Measurements from ENCODE around the gene SLC25A18. TPM values are rescaled to one million over a fixed set of nuclear protein-coding genes. Genes with fewer than 3 reads are reported as not detected.
"Not testable (repeated sequence)": the region's sequence is repeated elsewhere in the genome, so short reads cannot be mapped to it uniquely, and the experiment has no call there.

Gene SLC25A18
- total RNA-seq (2014; rRNA removed; shearing (Covaris generic)): 0.09 TPM in 1 of 2 replicates, not detected in the other

- no peak for DNase-seq (ENCODE audit: low spot score)
Observed at GRCh38 chr22:17562906-17563870, at the start of gene SLC25A18. Gene SLC25A18, plus strand, starts transcription at chr22:17563498. Its CDS starts 16,447 bp downstream, at chr22:17579945.

- no peak for DNase-seq (ENCODE audit: low spot score)
Observed at GRCh38 chr22:17513612-17514011, 49.7 kb upstream of the SLC25A18 start.

- no peak for DNase-seq (ENCODE audit: low spot score)
Observed at GRCh38 chr22:17514084-17514483, 49.2 kb upstream of the SLC25A18 start.

- DNase-seq (ENCODE audit: low spot score): no peak
Observed at GRCh38 chr22:17518406-17518805, 44.9 kb upstream of the SLC25A18 start.

- DNase-seq (ENCODE audit: low spot score): not testable (repeated sequence)
Observed at GRCh38 chr22:17521971-17522370, 41.3 kb upstream of the SLC25A18 start.

GRCh38 chr22:17523925-17524324, 39.4 kb upstream of the SLC25A18 start:
- no peak for DNase-seq (ENCODE audit: low spot score)

GRCh38 chr22:17536269-17536668, 27.0 kb upstream of the SLC25A18 start:
- peak; percentile 33 for DNase-seq (ENCODE audit: low spot score)

- no peak for DNase-seq (ENCODE audit: low spot score)
Observed at GRCh38 chr22:17537155-17537554, 26.1 kb upstream of the SLC25A18 start.

GRCh38 chr22:17540481-17540880, 22.8 kb upstream of the SLC25A18 start:
- no peak for DNase-seq (ENCODE audit: low spot score)

GRCh38 chr22:17541476-17541875, 21.8 kb upstream of the SLC25A18 start:
- DNase-seq (ENCODE audit: low spot score): no peak

- no peak for DNase-seq (ENCODE audit: low spot score)
Observed at GRCh38 chr22:17542452-17542851, 20.8 kb upstream of the SLC25A18 start.

- no peak for DNase-seq (ENCODE audit: low spot score)
Observed at GRCh38 chr22:17548010-17548755, 15.1 kb upstream of the SLC25A18 start.

GRCh38 chr22:17548756-17549035, 14.6 kb upstream of the SLC25A18 start:
- DNase-seq (ENCODE audit: low spot score): no peak

- no peak for DNase-seq (ENCODE audit: low spot score)
Observed at GRCh38 chr22:17549183-17549582, 14.1 kb upstream of the SLC25A18 start.

GRCh38 chr22:17549655-17550054, 13.6 kb upstream of the SLC25A18 start:
- DNase-seq (ENCODE audit: low spot score): no peak

- DNase-seq (ENCODE audit: low spot score): no peak
Observed at GRCh38 chr22:17552737-17553136, 10.6 kb upstream of the SLC25A18 start.

- DNase-seq (ENCODE audit: low spot score): no peak
Observed at GRCh38 chr22:17554814-17555213, 8.5 kb upstream of the SLC25A18 start.

GRCh38 chr22:17559188-17559587, 4.1 kb upstream of the SLC25A18 start:
- no peak for DNase-seq (ENCODE audit: low spot score)

GRCh38 chr22:17563936-17564391, 666 bp downstream of the SLC25A18 start:
- no peak for DNase-seq (ENCODE audit: low spot score)

GRCh38 chr22:17566016-17566687, 2.9 kb downstream of the SLC25A18 start:
- DNase-seq (ENCODE audit: low spot score): not testable (repeated sequence)

- DNase-seq (ENCODE audit: low spot score): no peak
Observed at GRCh38 chr22:17566776-17567175, 3.5 kb downstream of the SLC25A18 start.

GRCh38 chr22:17569971-17570511, 6.7 kb downstream of the SLC25A18 start:
- no peak for DNase-seq (ENCODE audit: low spot score)
